KMS-11 (cell line): ENCODE results near the gene RGL2.
"Not testable (repeated sequence)": the region's sequence is repeated elsewhere in the genome, so short reads cannot be mapped to it uniquely, and the experiment has no call there.

Experiments
- H2AFZ ChIP-seq: fragments of 200-600 bp; sonication (generic); 2 replicates; pipeline ENCODE4 v1.6.1; 2016; ENCODE audit warnings: antibody characterized with exemption, mixed run types, low read depth
- H3K27ac ChIP-seq: fragments of 200-600 bp; sonication (generic); 2 replicates; pipeline ENCODE4 v1.6.1; 2016; ENCODE audit warnings: mild to moderate bottlenecking, mixed run types
- H3K27me3 ChIP-seq: fragments of 200-600 bp; sonication (generic); 2 replicates; pipeline ENCODE4 v1.6.1; 2017; ENCODE audit warnings: mild to moderate bottlenecking, low read depth, mixed run types, moderate library complexity; ENCODE audit not compliant: insufficient read depth
- H3K36me3 ChIP-seq: fragments of 200-600 bp; sonication (generic); 2 replicates; pipeline ENCODE4 v1.6.1; 2017; ENCODE audit warnings: mild to moderate bottlenecking, mixed run types; ENCODE audit not compliant: insufficient read depth
- H3K4me1 ChIP-seq: fragments of 200-600 bp; sonication (generic); 2 replicates; pipeline ENCODE4 v1.6.1; 2016; ENCODE audit warnings: mild to moderate bottlenecking, low read depth, mixed run types; ENCODE audit not compliant: poor library complexity, severe bottlenecking
- H3K4me2 ChIP-seq: fragments of 200-600 bp; sonication (generic); 2 replicates; pipeline ENCODE4 v1.7.0; 2016; ENCODE audit warnings: mild to moderate bottlenecking, mixed run types
- H3K4me3 ChIP-seq: fragments of 200-600 bp; sonication (generic); IDR thresholded peaks from 2 replicates; pipeline ENCODE4 v1.6.1; 2017; ENCODE audit warnings: low read depth, low read length, mixed read lengths; ENCODE audit not compliant: insufficient read depth
- H3K79me2 ChIP-seq: fragments of 200-600 bp; sonication (generic); 2 replicates; pipeline ENCODE4 v1.6.1; 2016; ENCODE audit warnings: low read depth, mixed run types; ENCODE audit not compliant: insufficient read depth
- H3K9ac ChIP-seq: fragments of 200-600 bp; sonication (generic); 2 replicates; pipeline ENCODE4 v1.6.1; 2016; ENCODE audit warnings: mild to moderate bottlenecking, mixed run types
- H4K20me1 ChIP-seq: fragments of 200-600 bp; sonication (generic); 2 replicates; pipeline ENCODE4 v1.6.1; 2016; ENCODE audit warnings: mild to moderate bottlenecking, mixed run types; ENCODE audit not compliant: insufficient read depth
- TF ChIP-seq, protein P1 (sequence below): fragments of 200-600 bp; sonication (generic); conservative IDR thresholded peaks from 2 replicates; pipeline ENCODE4 v1.6.1; 2017; ENCODE audit warnings: low read depth, mild to moderate bottlenecking, antibody characterized with exemption, low read length, moderate library complexity, mixed read lengths

Gene RGL2, protein sequence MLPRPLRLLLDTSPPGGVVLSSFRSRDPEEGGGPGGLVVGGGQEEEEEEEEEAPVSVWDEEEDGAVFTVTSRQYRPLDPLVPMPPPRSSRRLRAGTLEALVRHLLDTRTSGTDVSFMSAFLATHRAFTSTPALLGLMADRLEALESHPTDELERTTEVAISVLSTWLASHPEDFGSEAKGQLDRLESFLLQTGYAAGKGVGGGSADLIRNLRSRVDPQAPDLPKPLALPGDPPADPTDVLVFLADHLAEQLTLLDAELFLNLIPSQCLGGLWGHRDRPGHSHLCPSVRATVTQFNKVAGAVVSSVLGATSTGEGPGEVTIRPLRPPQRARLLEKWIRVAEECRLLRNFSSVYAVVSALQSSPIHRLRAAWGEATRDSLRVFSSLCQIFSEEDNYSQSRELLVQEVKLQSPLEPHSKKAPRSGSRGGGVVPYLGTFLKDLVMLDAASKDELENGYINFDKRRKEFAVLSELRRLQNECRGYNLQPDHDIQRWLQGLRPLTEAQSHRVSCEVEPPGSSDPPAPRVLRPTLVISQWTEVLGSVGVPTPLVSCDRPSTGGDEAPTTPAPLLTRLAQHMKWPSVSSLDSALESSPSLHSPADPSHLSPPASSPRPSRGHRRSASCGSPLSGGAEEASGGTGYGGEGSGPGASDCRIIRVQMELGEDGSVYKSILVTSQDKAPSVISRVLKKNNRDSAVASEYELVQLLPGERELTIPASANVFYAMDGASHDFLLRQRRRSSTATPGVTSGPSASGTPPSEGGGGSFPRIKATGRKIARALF

DNA sequence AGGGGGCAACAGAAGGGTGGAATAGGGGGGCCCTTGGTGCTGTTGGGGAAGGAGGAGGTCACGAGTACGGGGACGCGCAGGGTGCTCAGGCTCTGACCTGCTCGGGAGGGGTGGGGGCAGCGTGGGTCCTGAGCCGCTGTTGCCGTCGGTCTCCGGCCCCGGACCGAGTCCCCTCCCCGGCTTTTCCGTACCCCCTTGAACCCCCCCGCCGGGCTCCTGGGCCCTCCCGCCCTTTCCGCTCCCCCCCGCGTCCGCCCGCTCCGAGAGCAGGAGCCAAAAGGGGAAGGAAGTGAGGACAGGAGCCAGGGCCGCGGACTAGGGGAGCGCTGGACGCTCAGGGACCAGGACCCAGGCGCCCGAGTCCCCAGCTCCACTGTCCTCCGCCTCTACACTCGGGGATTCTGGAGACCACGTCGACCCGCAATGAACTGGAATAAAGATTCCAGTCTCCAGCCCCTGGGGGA is at the start of gene RGL2:
Gene RGL2, minus strand, starts transcription at position 170 of the 464 bp plus-strand sequence. CDS start 332 bp downstream, outside the sequence.
- H3K4me1 ChIP-seq: peaks cover 13% of the 10 kb centered on the region
- peak within 1 kb of the TSS; percentile 78 for H3K27ac ChIP-seq
- no peak within 1 kb of the TSS for H3K4me3 ChIP-seq
- no peaks in the 10 kb centered on the region for H4K20me1 ChIP-seq
- H3K36me3 ChIP-seq: no peaks in the 10 kb centered on the region
- TF ChIP-seq, protein P1, sequence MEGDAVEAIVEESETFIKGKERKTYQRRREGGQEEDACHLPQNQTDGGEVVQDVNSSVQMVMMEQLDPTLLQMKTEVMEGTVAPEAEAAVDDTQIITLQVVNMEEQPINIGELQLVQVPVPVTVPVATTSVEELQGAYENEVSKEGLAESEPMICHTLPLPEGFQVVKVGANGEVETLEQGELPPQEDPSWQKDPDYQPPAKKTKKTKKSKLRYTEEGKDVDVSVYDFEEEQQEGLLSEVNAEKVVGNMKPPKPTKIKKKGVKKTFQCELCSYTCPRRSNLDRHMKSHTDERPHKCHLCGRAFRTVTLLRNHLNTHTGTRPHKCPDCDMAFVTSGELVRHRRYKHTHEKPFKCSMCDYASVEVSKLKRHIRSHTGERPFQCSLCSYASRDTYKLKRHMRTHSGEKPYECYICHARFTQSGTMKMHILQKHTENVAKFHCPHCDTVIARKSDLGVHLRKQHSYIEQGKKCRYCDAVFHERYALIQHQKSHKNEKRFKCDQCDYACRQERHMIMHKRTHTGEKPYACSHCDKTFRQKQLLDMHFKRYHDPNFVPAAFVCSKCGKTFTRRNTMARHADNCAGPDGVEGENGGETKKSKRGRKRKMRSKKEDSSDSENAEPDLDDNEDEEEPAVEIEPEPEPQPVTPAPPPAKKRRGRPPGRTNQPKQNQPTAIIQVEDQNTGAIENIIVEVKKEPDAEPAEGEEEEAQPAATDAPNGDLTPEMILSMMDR: no peak
- H3K27me3 ChIP-seq: no peaks in the 10 kb centered on the region
- peak within 1 kb of the TSS; percentile 50 for H3K9ac ChIP-seq
- peak within 1 kb of the TSS; percentile 20; the same call in 1 of the 2 replicates for H2AFZ ChIP-seq
- peak within 1 kb of the TSS; percentile 93 for H3K4me2 ChIP-seq
- no peaks in the 10 kb centered on the region for H3K79me2 ChIP-seq

DNA sequence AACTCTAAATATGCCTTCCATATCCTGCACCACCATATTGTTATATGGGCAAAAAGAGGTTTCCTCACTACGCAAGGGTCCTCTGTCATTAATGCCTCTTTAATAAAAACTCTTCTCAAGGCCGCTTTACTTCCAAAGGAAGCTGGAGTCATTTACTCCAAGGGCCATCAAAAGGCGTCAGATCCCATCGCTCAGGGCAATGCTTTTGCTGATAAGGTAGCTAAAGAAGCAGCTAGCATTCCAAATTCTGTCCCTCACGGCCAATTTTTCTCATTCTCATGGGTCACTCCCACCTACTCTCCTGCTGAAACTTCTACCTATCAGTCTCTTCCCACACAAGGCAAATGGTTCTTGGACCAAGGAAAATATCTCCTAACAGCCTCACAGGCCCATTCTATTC is 49.1 kb upstream of the RGL2 start:
- H3K4me1 ChIP-seq: peaks cover 23% of the 10 kb centered on the region
- H3K4me2 ChIP-seq: no peak overlapping the region
- TF ChIP-seq, protein P1: no peak
- H3K27ac ChIP-seq: no peak overlapping the region
- no peaks in the 10 kb centered on the region for H3K36me3 ChIP-seq
- no peak overlapping the region for H3K4me3 ChIP-seq
- H2AFZ ChIP-seq: no peak overlapping the region
- H3K79me2 ChIP-seq: no peaks in the 10 kb centered on the region
- H4K20me1 ChIP-seq: no peaks in the 10 kb centered on the region
- no peak overlapping the region for H3K9ac ChIP-seq
- peaks cover 17% of the 10 kb centered on the region; the same call in 1 of the 2 replicates for H3K27me3 ChIP-seq

DNA sequence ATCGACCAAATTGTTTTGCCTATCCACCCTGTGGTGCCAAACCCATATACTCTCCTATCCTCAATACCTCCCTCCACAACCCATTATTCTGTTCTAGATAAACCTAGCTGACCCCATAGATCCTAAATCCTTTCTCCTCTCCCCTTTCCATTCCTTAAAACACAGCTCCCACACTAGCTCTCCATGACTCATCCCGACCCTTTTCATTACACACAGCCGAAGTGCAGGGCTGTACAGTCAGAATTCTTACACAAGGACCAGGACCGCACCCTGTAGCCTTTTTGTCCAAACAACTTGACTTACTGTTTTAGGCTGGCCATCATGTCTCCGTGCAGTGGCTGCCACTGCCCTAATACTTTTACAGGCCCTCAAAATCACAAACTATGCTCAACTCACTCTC is 48.2 kb upstream of the RGL2 start:
- Histone ChIP-seq H3K4me1 (peaks cover 23% of the 10 kb centered on the region), H3K27me3 (peaks cover 17% of the 10 kb centered on the region; the same call in 1 of the 2 replicates)
- not testable (repeated sequence) for H3K4me2 ChIP-seq, H3K79me2 ChIP-seq, H3K27ac ChIP-seq, H4K20me1 ChIP-seq, H3K4me3 ChIP-seq, H3K36me3 ChIP-seq, H2AFZ ChIP-seq, H3K9ac ChIP-seq

DNA sequence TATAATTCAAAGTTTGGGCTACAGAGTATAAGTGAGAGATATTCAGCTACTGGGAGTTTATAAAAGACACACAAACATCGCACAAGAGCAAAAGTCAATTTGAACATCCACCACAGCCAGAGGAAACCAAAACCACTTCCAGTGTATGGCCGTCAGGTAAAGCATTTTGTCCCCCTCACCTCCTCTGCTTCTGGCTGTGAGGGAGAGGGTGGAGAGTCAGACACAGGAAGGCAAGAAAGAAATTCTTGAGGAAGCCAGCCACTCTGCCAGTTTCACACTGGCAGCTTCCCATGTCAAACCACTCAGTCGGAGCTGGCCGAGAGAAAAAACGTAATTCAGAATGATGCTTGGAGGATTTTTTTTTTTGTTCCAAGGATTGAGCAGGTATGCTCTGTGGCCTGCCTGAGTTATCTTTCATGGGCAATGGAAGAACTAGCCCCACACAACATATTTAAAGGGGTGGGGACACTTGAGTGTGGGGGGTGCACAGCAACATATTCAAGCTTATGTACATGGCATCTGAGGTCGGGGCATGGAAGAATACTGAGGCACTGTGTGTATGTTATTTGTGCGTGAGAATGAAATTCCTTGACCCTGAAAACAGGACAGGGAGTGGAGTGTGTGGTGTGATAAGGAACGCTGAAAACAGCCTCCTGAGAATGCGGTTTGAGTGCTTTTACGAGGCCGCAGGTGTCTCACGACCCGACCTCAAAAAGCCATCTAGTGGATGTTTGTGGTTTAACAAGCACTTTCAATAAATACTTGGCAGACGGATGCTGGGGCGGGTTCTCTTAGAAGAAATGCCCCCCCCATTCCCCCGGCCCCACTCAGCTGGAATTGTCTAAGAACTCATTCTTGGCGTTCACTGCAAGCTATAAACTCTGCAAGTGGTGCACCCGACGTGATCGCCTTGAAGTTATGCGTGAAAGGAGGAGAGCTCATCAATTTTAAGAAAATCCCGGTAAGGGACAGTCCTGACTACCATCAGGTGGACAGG is 46.3 kb upstream of the RGL2 start:
- Histone ChIP-seq H3K27ac (no peak overlapping the region; the same call in 1 of the 2 replicates), H3K4me3 (no peak overlapping the region), H3K9ac (no peak overlapping the region), H3K36me3 (no peaks in the 10 kb centered on the region), H4K20me1 (no peaks in the 10 kb centered on the region), H3K27me3 (peaks cover 17% of the 10 kb centered on the region; the same call in 1 of the 2 replicates), H3K79me2 (no peaks in the 10 kb centered on the region), H3K4me1 (peaks cover 27% of the 10 kb centered on the region), H2AFZ (no peak overlapping the region), H3K4me2 (peak overlapping the region; percentile 45)
- TF ChIP-seq, protein P1: peak; percentile 79
